ENCODE results near the gene HLF. TPM values are rescaled to one million over a fixed set of nuclear protein-coding genes. Genes with fewer than 3 reads are reported as not detected.
A peak's percentile ranks its signal among the peaks of the same experiment; 100 is the strongest.

The HLF gene
- total and polyA plus RNA-seq, 4 donors: 8.0 to 59.3 (median 24.6) TPM

- no peaks in the 10 kb centered on the region for H3K27me3 ChIP-seq (ENCODE audit: control insufficient read depth in 4 of 4, insufficient read depth in 4 of 4, low read length in 3 of 4)
- 95% methylated on average over 3 of the region's 3 CpGs for WGBS
- peaks cover 0 to 10% (median 0%) of the 10 kb centered on the region in 4 donors for H3K36me3 ChIP-seq (ENCODE audit: control insufficient read depth in 4 of 4, insufficient read depth in 3 of 4, low read depth in 1 of 4, low read length in 3 of 4)
- no peaks in the 10 kb centered on the region for H3K9me3 ChIP-seq (ENCODE audit: control insufficient read depth in 4 of 4, low read length in 3 of 4)
- DNase-seq (ENCODE audit: low spot score): no peak
- no peak overlapping the region for H3K9ac ChIP-seq (ENCODE audit: low read depth in 1 of 2, low read length in 2 of 2)
- peak overlapping the region; percentile 28 to 29 for H3K27ac ChIP-seq (ENCODE audit: low read depth in 1 of 2, low read length in 2 of 2)
- no peak overlapping the region for H3K4me3 ChIP-seq (ENCODE audit: low read depth in 1 of 3, low read length in 3 of 3)
- TF ChIP-seq REST (IDR thresholded peaks at IDR 0.05): no peak
- H3K4me1 ChIP-seq (ENCODE audit: control insufficient read depth in 4 of 4, insufficient read depth in 4 of 4, low read length in 3 of 4): peaks cover 14 to 67% (median 52%) of the 10 kb centered on the region in 4 donors
These were observed 17.6 kb downstream of the HLF start for GRCh38 chr17:55282379-55282702.

GRCh38 chr17:55282741-55283140, 18.0 kb downstream of the HLF start:
- H3K36me3 ChIP-seq (ENCODE audit: control insufficient read depth in 4 of 4, insufficient read depth in 3 of 4, low read depth in 1 of 4, low read length in 3 of 4): peaks cover 0 to 9% (median 0%) of the 10 kb centered on the region in 4 donors
- H3K9me3 ChIP-seq (ENCODE audit: control insufficient read depth in 4 of 4, low read length in 3 of 4): no peaks in the 10 kb centered on the region
- TF ChIP-seq REST (IDR thresholded peaks at IDR 0.05): no peak
- no peak for TF ChIP-seq TAF1 (conservative IDR thresholded peaks at IDR 0.05)
- no peak for TF ChIP-seq HNF4A (conservative IDR thresholded peaks at IDR 0.05)
- no peak for TF ChIP-seq JUND (IDR thresholded peaks at IDR 0.05)
- TF ChIP-seq RXRA (IDR thresholded peaks at IDR 0.05): no peak
- no peak for TF ChIP-seq FOXA1 (IDR thresholded peaks at IDR 0.05)
- no peak for TF ChIP-seq ZBTB33 (IDR thresholded peaks at IDR 0.05)
- no peak for TF ChIP-seq MAX (IDR thresholded peaks at IDR 0.05)
- no peak for TF ChIP-seq SP1 (IDR thresholded peaks at IDR 0.05)
- TF ChIP-seq GABPA (IDR thresholded peaks at IDR 0.05 in 1 of 2, conservative IDR thresholded peaks at IDR 0.05 in 1 of 2): no peak
- no peak for TF ChIP-seq CTCF (IDR thresholded peaks at IDR 0.05; ENCODE audit: low read depth, low read length, missing input control)
- no peak for TF ChIP-seq HNF4G (IDR thresholded peaks at IDR 0.05)
- no peak for TF ChIP-seq NR2F2 (IDR thresholded peaks at IDR 0.05)
- peaks cover 14 to 67% (median 54%) of the 10 kb centered on the region in 4 donors for H3K4me1 ChIP-seq (ENCODE audit: control insufficient read depth in 4 of 4, insufficient read depth in 4 of 4, low read length in 3 of 4)
- H3K4me3 ChIP-seq (ENCODE audit: low read depth in 1 of 3, low read length in 3 of 3): no peak overlapping the region
- no peak for DNase-seq (ENCODE audit: low spot score)
- peak overlapping the region; percentile 28 to 90 for H3K27ac ChIP-seq (ENCODE audit: low read depth in 1 of 2, low read length in 2 of 2)
- peak overlapping the region in 1 of 2 donors; percentile 87 for H3K9ac ChIP-seq (ENCODE audit: low read depth in 1 of 2, low read length in 2 of 2)
- WGBS: 79% methylated on average over 5 of the region's 5 CpGs
- H3K27me3 ChIP-seq (ENCODE audit: control insufficient read depth in 4 of 4, insufficient read depth in 4 of 4, low read length in 3 of 4): no peaks in the 10 kb centered on the region

Data from liver (tissue), 9 donors.